HEK293 (cell line): ENCODE data around the gene C1orf141.

Experiments used
- AEBP2 ChIP-seq: fragments of 450-650 bp; formaldehyde crosslinking; IDR thresholded peaks from 2 replicates; pipeline ENCODE4 v1.5.1; 2016; ENCODE audit warnings: missing biosample characterization, missing genetic modification characterization, borderline replicate concordance
- MYNN ChIP-seq: fragments of 450-650 bp; formaldehyde crosslinking; IDR thresholded peaks from 2 replicates; pipeline ENCODE4 v1.5.1; 2016; ENCODE audit warnings: missing biosample characterization, missing genetic modification characterization, borderline replicate concordance
- OSR2 ChIP-seq: fragments of 450-650 bp; formaldehyde crosslinking; IDR thresholded peaks from 2 replicates; pipeline ENCODE4 v1.5.1; 2016; ENCODE audit warnings: missing biosample characterization, missing genetic modification characterization
- PBX3 ChIP-seq: sonication (generic); formaldehyde crosslinking; IDR thresholded peaks from 2 replicates; pipeline ENCODE4 v1.8.1; 2022; ENCODE audit warnings: mild to moderate bottlenecking, moderate library complexity, missing genetic modification reagents
- SALL2 ChIP-seq: fragments of 450-650 bp; formaldehyde crosslinking; IDR thresholded peaks from 2 replicates; pipeline ENCODE4 v1.5.0; 2017; ENCODE audit warnings: missing biosample characterization, mild to moderate bottlenecking, missing genetic modification characterization, borderline replicate concordance
- SP7 ChIP-seq: fragments of 450-650 bp; formaldehyde crosslinking; IDR thresholded peaks from 2 replicates; pipeline ENCODE4 v1.5.1; 2016; ENCODE audit warnings: missing biosample characterization, missing genetic modification characterization
- TSHZ1 ChIP-seq: fragments of 450-650 bp; formaldehyde crosslinking; IDR thresholded peaks from 2 replicates; pipeline ENCODE4 v1.5.1; 2016; ENCODE audit warnings: missing biosample characterization, missing genetic modification characterization, borderline replicate concordance
- YY1 ChIP-seq: fragments of 450-650 bp; formaldehyde crosslinking; IDR thresholded peaks from 2 replicates; pipeline ENCODE4 v1.5.1; 2018; ENCODE audit warnings: missing biosample characterization, missing genetic modification characterization
- ZFP41 ChIP-seq: fragments of 450-650 bp; formaldehyde crosslinking; IDR thresholded peaks from 2 replicates; pipeline ENCODE4 v1.5.1; 2016; ENCODE audit warnings: missing biosample characterization, missing genetic modification characterization, borderline replicate concordance
- ZNF114 ChIP-seq: fragments of 450-650 bp; formaldehyde crosslinking; IDR thresholded peaks from 2 replicates; pipeline ENCODE4 v1.5.0; 2017; ENCODE audit warnings: missing biosample characterization, missing genetic modification characterization
- ZNF138 ChIP-seq: fragments of 450-650 bp; formaldehyde crosslinking; IDR thresholded peaks from 2 replicates; pipeline ENCODE4 v1.5.1; 2016; ENCODE audit warnings: missing biosample characterization, missing genetic modification characterization, borderline replicate concordance
- ZNF146 ChIP-seq: fragments of 450-650 bp; formaldehyde crosslinking; IDR thresholded peaks from 2 replicates; pipeline ENCODE4 v1.5.1; 2016; ENCODE audit warnings: missing biosample characterization, missing genetic modification characterization
- ZNF18 ChIP-seq: fragments of 450-650 bp; formaldehyde crosslinking; IDR thresholded peaks from 2 replicates; pipeline ENCODE4 v1.5.1; 2016; ENCODE audit warnings: missing biosample characterization, missing genetic modification characterization
- ZNF19 ChIP-seq: fragments of 450-650 bp; formaldehyde crosslinking; IDR thresholded peaks from 2 replicates; pipeline ENCODE4; 2016; ENCODE audit warnings: missing biosample characterization, missing genetic modification characterization, low read depth
- ZNF239 ChIP-seq: fragments of 450-650 bp; formaldehyde crosslinking; IDR thresholded peaks from 2 replicates; pipeline ENCODE4 v1.5.1; 2016; ENCODE audit warnings: missing biosample characterization, missing genetic modification characterization
- ZNF24 ChIP-seq: fragments of 450-650 bp; formaldehyde crosslinking; IDR thresholded peaks from 2 replicates; pipeline ENCODE4 v1.5.1; 2016; ENCODE audit warnings: missing biosample characterization, missing genetic modification characterization
- ZNF341 ChIP-seq: fragments of 450-650 bp; formaldehyde crosslinking; IDR thresholded peaks from 2 replicates; pipeline ENCODE4; 2016; ENCODE audit warnings: low read depth, missing biosample characterization, missing genetic modification characterization
- ZNF354C ChIP-seq: fragments of 450-650 bp; formaldehyde crosslinking; IDR thresholded peaks from 2 replicates; pipeline ENCODE4 v1.5.1; 2016; ENCODE audit warnings: missing biosample characterization, missing genetic modification characterization, low read depth, borderline replicate concordance
- ZNF514 ChIP-seq: fragments of 450-650 bp; formaldehyde crosslinking; IDR thresholded peaks from 2 replicates; pipeline ENCODE4 v1.5.1; 2016; ENCODE audit warnings: missing biosample characterization, missing genetic modification characterization
- ZNF529 ChIP-seq: fragments of 450-650 bp; formaldehyde crosslinking; IDR thresholded peaks from 2 replicates; pipeline ENCODE4 v1.5.1; 2017; ENCODE audit warnings: missing genetic modification characterization, missing biosample characterization; ENCODE audit not compliant: insufficient replicate concordance
- ZNF558 ChIP-seq: fragments of 450-650 bp; formaldehyde crosslinking; IDR thresholded peaks from 2 replicates; pipeline ENCODE4 v1.5.1; 2016; ENCODE audit warnings: missing biosample characterization, missing genetic modification characterization
- ZNF623 ChIP-seq: fragments of 450-650 bp; formaldehyde crosslinking; IDR thresholded peaks from 2 replicates; pipeline ENCODE4 v1.5.1; 2016; ENCODE audit warnings: missing biosample characterization, missing genetic modification characterization
- ZNF768 ChIP-seq: fragments of 450-650 bp; formaldehyde crosslinking; IDR thresholded peaks from 2 replicates; pipeline ENCODE4 v1.5.1; 2018; ENCODE audit warnings: missing biosample characterization, mild to moderate bottlenecking, missing genetic modification characterization
- TF ChIP-seq, protein P1 (sequence below): fragments of 450-650 bp; formaldehyde crosslinking; IDR thresholded peaks from 2 replicates; pipeline ENCODE4 v1.5.1; 2016; ENCODE audit warnings: missing biosample characterization, missing genetic modification characterization
- TF ChIP-seq, protein P2 (sequence below): fragments of 450-650 bp; formaldehyde crosslinking; IDR thresholded peaks from 2 replicates; pipeline ENCODE4 v1.5.1; 2016; ENCODE audit warnings: missing biosample characterization, missing genetic modification characterization
- TF ChIP-seq, protein P3 (sequence below): fragments of 450-650 bp; formaldehyde crosslinking; IDR thresholded peaks from 2 replicates; pipeline ENCODE4 v1.5.1; 2017; ENCODE audit warnings: missing biosample characterization, missing genetic modification characterization

C1orf141 gene

DNA sequence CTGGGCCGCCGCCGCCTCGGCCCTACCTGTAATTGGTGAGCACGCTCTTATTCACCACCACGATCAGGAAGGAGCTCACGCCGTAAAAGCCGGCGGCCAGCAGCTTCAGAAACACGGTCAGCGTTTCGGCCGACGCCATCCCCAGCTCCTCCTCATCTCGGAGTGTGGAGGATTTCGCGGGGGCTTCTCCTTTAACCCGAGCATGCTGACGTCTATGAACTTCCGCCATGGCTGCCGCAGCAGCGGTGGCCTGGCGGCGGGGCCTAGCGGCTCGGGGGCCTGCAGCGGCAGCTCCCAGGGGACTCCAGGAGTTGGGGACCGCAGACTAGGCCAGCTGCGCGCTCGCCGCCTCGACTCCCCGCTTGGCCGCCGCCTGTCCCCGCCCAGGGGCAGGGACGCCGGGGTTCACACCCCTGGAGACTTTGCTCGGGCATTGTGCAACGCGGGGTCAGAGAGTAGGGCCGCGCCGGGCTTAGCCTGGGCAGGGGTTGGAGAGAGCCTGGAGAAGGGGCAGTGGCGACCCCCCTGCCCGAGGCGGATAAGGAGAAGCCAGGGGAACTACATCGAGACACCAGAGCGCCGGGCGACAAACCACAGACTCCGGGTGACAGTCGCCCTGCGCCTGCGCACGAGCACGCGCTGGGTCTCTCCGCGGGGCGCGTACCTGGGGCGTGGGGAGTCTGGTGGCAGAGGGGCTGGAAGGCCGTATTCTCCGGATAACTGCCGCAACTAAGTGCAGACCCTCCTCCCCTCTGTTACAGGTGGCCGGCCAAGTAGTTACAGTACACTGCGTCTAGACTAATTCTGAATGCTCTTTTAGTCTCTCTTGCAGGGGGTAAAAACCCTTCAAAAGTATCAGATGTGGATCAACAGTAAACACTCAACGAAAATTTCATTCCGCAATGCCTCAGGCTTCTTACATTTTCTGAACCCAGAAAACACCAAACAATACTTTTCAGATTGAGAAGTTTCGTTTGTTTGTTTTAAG, 80.7 kb downstream of the C1orf141 start, which contains the start of gene SLC35D1 (continued):
- TF ChIP-seq, protein P1, sequence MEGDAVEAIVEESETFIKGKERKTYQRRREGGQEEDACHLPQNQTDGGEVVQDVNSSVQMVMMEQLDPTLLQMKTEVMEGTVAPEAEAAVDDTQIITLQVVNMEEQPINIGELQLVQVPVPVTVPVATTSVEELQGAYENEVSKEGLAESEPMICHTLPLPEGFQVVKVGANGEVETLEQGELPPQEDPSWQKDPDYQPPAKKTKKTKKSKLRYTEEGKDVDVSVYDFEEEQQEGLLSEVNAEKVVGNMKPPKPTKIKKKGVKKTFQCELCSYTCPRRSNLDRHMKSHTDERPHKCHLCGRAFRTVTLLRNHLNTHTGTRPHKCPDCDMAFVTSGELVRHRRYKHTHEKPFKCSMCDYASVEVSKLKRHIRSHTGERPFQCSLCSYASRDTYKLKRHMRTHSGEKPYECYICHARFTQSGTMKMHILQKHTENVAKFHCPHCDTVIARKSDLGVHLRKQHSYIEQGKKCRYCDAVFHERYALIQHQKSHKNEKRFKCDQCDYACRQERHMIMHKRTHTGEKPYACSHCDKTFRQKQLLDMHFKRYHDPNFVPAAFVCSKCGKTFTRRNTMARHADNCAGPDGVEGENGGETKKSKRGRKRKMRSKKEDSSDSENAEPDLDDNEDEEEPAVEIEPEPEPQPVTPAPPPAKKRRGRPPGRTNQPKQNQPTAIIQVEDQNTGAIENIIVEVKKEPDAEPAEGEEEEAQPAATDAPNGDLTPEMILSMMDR, result peak; percentile 59
- TF ChIP-seq ZNF768 (tag by site-specific recombination), result no peak
- TF ChIP-seq, protein P2, sequence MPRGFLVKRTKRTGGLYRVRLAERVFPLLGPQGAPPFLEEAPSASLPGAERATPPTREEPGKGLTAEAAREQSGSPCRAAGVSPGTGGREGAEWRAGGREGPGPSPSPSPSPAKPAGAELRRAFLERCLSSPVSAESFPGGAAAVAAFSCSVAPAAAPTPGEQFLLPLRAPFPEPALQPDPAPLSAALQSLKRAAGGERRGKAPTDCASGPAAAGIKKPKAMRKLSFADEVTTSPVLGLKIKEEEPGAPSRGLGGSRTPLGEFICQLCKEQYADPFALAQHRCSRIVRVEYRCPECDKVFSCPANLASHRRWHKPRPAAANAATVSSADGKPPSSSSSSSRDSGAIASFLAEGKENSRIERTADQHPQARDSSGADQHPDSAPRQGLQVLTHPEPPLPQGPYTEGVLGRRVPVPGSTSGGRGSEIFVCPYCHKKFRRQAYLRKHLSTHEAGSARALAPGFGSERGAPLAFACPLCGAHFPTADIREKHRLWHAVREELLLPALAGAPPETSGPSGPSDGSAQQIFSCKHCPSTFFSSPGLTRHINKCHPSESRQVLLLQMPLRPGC, result peak; percentile 17; the same call in 1 of the 2 replicates
- no peak for TF ChIP-seq ZNF529 (tag by site-specific recombination)
- TF ChIP-seq ZNF623, result no peak
- no peak for TF ChIP-seq SALL2 (tag by site-specific recombination)
- no peak for TF ChIP-seq ZNF239 (tag by site-specific recombination)
- no peak for TF ChIP-seq ZNF146 (tag by site-specific recombination)
- TF ChIP-seq, protein P3, sequence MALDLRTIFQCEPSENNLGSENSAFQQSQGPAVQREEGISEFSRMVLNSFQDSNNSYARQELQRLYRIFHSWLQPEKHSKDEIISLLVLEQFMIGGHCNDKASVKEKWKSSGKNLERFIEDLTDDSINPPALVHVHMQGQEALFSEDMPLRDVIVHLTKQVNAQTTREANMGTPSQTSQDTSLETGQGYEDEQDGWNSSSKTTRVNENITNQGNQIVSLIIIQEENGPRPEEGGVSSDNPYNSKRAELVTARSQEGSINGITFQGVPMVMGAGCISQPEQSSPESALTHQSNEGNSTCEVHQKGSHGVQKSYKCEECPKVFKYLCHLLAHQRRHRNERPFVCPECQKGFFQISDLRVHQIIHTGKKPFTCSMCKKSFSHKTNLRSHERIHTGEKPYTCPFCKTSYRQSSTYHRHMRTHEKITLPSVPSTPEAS (tag by site-specific recombination), result no peak
- no peak for TF ChIP-seq ZNF354C (tag by site-specific recombination)
- no peak for TF ChIP-seq OSR2 (tag by site-specific recombination)
- TF ChIP-seq ZNF19 (tag by site-specific recombination), result no peak
- no peak for TF ChIP-seq ZNF138 (tag by site-specific recombination)
- no peak; the same call in 1 of the 2 replicates for TF ChIP-seq TSHZ1 (tag by site-specific recombination)
- no peak for TF ChIP-seq ZNF341 (tag by site-specific recombination)
- TF ChIP-seq ZNF24 (tag by site-specific recombination), result no peak
- peak; percentile 93 for TF ChIP-seq ZNF18 (tag by site-specific recombination)
- no peak for TF ChIP-seq AEBP2 (tag by site-specific recombination)
- no peak for TF ChIP-seq ZFP41 (tag by site-specific recombination)
- TF ChIP-seq YY1 (tag by site-specific recombination), result peak; percentile 86
- TF ChIP-seq MYNN, result no peak
- TF ChIP-seq ZNF558 (tag by site-specific recombination), result 0 out of 2 replicates have a peak, but pooled peaks have one; percentile 44
- TF ChIP-seq SP7 (tag by site-specific recombination), result peak; percentile 57
- TF ChIP-seq PBX3 (CRISPR knock-in tag), result no peak
- no peak for TF ChIP-seq ZNF514 (tag by site-specific recombination)
- TF ChIP-seq ZNF114 (tag by site-specific recombination), result no peak
